ENCODE measurements around the gene CD82. TPM values are rescaled to one million over a fixed set of nuclear protein-coding genes. Genes with fewer than 3 reads are reported as not detected.

The CD82 gene
- total RNA-seq, 2 experiments from 2014 or later: 289 to 319 TPM

GRCh38 chr11:44611687-44612434, 46.4 kb downstream of the CD82 start:
- Mint-ChIP-seq H3K4me1 (ENCODE audit: low read depth) (peaks cover 68% of the 10 kb centered on the region), H3K36me3 (ENCODE audit: low read depth) (peaks cover 74% of the 10 kb centered on the region), H3K4me3 (no peak overlapping the region), H3K27ac (peak overlapping the region; percentile 89), H3K9me3 (no peaks in the 10 kb centered on the region), H3K27me3 (no peaks in the 10 kb centered on the region)
- ChIA-PET CTCF (interaction anchor here (0.7 to 10.1 kb wide), 11 partner anchors 10 to 163 kb away, joined by 3 to 307 read pairs (median 7); partner anchors contain the start of gene CD82), POLR2A (interaction anchor here (0.8 to 2.9 kb wide), 11 partner anchors 10 to 54 kb away, joined by 3 to 15 read pairs (median 5); partner anchors contain the start of gene CD82)
- intact Hi-C loops (cut with micrococcal nuclease): loop anchor here (1.0 kb wide), 1 partner anchor 43 kb away; no protein-coding TSS in a partner anchor
- peak; percentile 79 for ATAC-seq
- DNase-seq: peak; percentile 90
- TF ChIP-seq CTCF (IDR thresholded peaks at IDR 0.05): no peak

GRCh38 chr11:44613153-44613552, 47.7 kb downstream of the CD82 start:
- Mint-ChIP-seq H3K36me3 (ENCODE audit: low read depth) (peaks cover 73% of the 10 kb centered on the region), H3K4me1 (ENCODE audit: low read depth) (peaks cover 55% of the 10 kb centered on the region), H3K4me3 (no peak overlapping the region), H3K9me3 (no peaks in the 10 kb centered on the region), H3K27ac (peak overlapping the region; percentile 68), H3K27me3 (no peaks in the 10 kb centered on the region)
- TF ChIP-seq CTCF (IDR thresholded peaks at IDR 0.05): no peak
- CTCF ChIA-PET: interaction anchor here (1.8 to 10.1 kb wide), 6 partner anchors 8 to 162 kb away, joined by 5 to 307 read pairs (median 12); partner anchors contain the start of gene CD82
- DNase-seq: no peak
- ATAC-seq: no peak
- intact Hi-C loops (cut with micrococcal nuclease): no loop called here
- POLR2A ChIA-PET: interaction anchor here (0.6 to 2.9 kb wide), 5 partner anchors 9 to 52 kb away, joined by 3 to 15 read pairs (median 4); no protein-coding TSS in a partner anchor

- CTCF ChIA-PET: interaction anchor here (0.7 to 10.1 kb wide), 4 partner anchors 18 to 110 kb away, joined by 3 to 307 read pairs (median 4); partner anchors contain the start of gene CD82
- H3K27ac Mint-ChIP-seq: peak overlapping the region; percentile 38
- peaks cover 73% of the 10 kb centered on the region for H3K36me3 Mint-ChIP-seq (ENCODE audit: low read depth)
- no peaks in the 10 kb centered on the region for H3K27me3 Mint-ChIP-seq
- no peak for ATAC-seq
- peaks cover 43% of the 10 kb centered on the region for H3K4me1 Mint-ChIP-seq (ENCODE audit: low read depth)
- H3K4me3 Mint-ChIP-seq: no peak overlapping the region
- TF ChIP-seq CTCF (IDR thresholded peaks at IDR 0.05): no peak
- POLR2A ChIA-PET: interaction anchor here (1.1 to 1.9 kb wide), 2 partner anchors 16 to 63 kb away, joined by 3 to 4 read pairs; no protein-coding TSS in a partner anchor
- no peak for DNase-seq
- intact Hi-C loops (cut with micrococcal nuclease): no loop called here
- no peaks in the 10 kb centered on the region for H3K9me3 Mint-ChIP-seq
These were observed 48.9 kb downstream of the CD82 start for GRCh38 chr11:44614281-44614775.

- no peak for TF ChIP-seq CTCF (IDR thresholded peaks at IDR 0.05)
- no peak for ATAC-seq
- H3K4me1 Mint-ChIP-seq (ENCODE audit: low read depth): peaks cover 35% of the 10 kb centered on the region
- DNase-seq: no peak
- CTCF ChIA-PET: interaction anchor here (0.7 to 10.1 kb wide), 3 partner anchors 21 to 109 kb away, joined by 3 to 307 read pairs (median 3); partner anchors contain the start of gene CD82
- peaks cover 65% of the 10 kb centered on the region for H3K36me3 Mint-ChIP-seq (ENCODE audit: low read depth)
- H3K4me3 Mint-ChIP-seq: no peak overlapping the region
- intact Hi-C loops (cut with micrococcal nuclease): no loop called here
- no peaks in the 10 kb centered on the region for H3K9me3 Mint-ChIP-seq
- H3K27me3 Mint-ChIP-seq: no peaks in the 10 kb centered on the region
- peak overlapping the region; percentile 38 for H3K27ac Mint-ChIP-seq
- POLR2A ChIA-PET: interaction anchor here (1.1 to 1.9 kb wide), 2 partner anchors 17 to 64 kb away, joined by 3 to 4 read pairs; no protein-coding TSS in a partner anchor
These were observed 49.7 kb downstream of the CD82 start for GRCh38 chr11:44615041-44615755.

Measured in activated CD8-positive, alpha-beta T cell treated with anti-CD3 and anti-CD28 coated beads for 36 hours (primary cell).